Right lung (tissue), 5 donors: Measurements from ENCODE around the gene DPY30. TPM values are rescaled to one million over a fixed set of nuclear protein-coding genes. Genes with fewer than 3 reads are reported as not detected.
"Not testable (repeated sequence)": the region's sequence is repeated elsewhere in the genome, so short reads cannot be mapped to it uniquely, and the experiment has no call there.

Experiments used
- DNase-seq, 2 donors: peaks; one replicate each; pipeline ENCODE4 v3.0.0-alpha.2; 2013
- polyA plus RNA-seq, 5 donors: library from polyadenylated mRNA; unstranded; fragments of 120-200 nt; gene quantifications; one replicate each; pipeline versions ENCODE4 v1.2.1 to v1.2.3, GENCODE V29; 2013; ENCODE audit warnings: inconsistent platforms in 1 of 5, low replicate concordance in 1 of 5; ENCODE audit not compliant: insufficient read length in 5 of 5, insufficient read depth in 1 of 5

DPY30 gene
- polyA plus RNA-seq, 5 donors, result 75.3 to 98.7 (median 88.7) TPM

DNA sequence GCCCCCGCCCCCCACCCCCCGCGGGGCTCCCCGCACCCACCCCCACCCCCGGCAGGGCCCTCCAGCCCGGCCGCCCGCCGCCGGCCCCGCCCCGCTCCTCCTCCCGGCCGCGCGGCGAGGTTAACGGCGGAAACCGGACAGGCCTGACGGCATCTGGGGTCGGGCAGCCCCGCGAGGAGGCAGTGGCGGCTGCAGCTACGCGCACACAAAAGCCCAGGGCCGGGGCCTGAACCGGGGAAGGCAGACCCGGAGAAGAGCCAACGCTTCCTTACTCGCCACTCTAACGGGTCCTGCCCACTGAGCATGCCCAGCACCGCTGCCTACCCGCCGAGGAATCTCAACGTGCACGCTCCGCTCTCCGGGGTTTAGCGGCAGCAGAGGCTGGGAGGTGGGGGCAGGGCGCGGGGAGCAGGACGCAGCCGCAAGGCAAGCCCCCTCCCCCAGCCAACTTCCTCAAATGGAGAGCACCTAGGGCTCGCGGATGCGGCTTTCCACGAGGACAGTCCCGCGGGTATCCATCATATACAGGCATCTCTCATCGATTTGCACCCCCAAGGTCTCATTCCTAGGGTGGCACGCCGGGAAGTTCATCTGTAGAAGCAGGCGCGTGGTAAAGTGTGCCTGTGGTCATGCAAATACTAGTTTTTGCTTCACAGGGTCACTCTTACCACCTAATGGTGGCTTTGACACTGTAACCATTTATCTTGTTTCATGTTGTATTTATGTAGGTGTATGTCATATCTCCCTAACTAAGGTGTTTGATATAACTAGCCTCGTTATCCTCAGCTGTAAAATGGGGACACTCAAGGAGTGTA lies 28.7 kb downstream of the DPY30 start, which contains the start of gene MEMO1:
Gene MEMO1, minus strand, starts transcription at position 339 of the 815 bp plus-strand sequence. CDS start 761 bp downstream, outside the sequence.
- peak; percentile 91 to 92 for DNase-seq

DNA sequence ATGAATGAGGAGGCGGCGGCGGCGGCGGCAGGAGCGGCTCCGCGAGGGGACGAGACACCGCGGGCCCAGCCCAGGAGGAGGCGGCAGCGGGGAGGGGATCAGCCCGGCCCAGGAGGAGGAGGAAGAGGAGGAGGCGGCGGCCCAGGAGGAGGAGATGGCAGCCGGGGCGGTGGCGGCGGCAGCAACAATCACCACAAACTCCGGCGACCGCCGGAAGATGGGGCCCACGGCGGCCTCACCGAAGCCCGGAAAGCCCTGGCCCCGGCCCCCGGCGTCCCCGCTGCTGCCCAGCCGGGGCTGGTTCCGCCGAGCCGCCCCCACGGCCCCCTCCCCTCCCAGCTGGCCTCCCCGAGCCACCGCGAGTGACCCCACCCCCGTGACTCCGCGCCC lies 29.3 kb downstream of the DPY30 start:
- DNase-seq, result not testable (repeated sequence)

DNA sequence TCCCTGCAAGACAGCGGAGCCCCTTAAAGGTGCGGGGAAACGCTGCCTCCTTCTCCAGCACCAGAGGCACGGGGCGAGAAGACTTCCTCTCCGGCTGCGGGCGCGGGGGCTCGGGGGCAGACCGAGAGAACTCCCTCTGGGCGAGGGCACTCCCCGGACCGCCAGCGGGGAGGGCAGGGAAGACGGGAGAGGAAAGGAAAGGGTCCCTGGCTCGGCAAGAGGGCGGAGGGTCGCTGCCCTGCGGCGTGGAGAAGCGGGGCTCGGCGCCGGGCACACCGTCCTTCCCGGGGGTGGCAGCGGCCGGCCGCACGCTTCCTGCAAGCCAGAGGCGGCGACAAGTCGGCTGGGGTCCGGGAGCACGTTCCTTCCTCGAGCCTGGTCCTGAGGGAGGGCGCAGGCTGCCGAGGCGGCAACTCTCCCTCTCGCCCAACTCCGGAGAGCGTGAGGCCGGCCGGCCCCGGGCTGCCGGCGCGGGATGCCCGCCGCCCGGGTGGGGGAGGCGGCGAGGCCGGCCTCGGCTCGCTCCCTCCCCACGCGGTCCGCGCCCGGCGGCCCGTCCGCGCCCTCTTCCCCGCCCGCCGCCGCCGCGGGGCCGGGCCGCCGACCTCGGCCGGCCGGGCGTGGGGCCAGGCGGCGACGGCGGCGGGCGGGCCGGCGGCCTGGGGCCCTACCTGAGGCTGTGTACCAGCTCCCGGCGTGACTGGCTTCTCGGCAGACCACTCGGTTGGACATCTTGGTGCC lies 29.9 kb downstream of the DPY30 start:
- DNase-seq, result peak; percentile 17 to 19

DNA sequence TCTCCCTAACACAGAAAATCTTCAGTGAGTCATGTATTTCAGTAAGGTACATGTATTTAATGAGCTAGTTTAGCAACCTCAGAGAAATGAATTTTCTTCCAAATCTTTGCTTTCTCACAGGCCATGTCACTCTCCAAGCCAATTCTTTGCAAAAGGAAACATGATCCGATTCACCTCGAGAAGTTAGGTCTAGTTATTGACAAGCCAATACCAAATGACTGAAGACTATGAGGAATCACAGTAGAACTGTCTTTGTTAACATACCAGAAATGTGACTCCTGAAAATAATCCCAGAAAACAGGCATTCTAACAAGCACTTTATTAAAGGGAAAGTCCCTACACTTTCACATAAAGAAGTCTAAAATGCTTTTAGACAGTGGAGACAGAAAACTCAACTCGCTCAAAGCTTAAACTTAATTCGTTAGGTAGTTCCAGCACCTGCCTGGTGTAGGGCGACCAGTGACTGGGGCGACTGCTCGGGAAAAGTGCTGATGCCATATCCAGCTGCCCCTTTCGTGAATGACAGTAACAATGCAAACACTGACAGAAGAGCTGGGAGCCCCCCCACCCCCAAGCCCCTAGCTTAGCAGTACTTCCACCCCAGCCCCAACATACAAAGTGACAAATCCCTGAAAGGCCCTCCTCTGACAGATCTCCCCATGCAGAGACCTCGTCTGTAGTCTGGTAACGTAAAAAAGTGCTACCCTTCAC lies 30.6 kb downstream of the DPY30 start:
- DNase-seq, result no peak

DNA sequence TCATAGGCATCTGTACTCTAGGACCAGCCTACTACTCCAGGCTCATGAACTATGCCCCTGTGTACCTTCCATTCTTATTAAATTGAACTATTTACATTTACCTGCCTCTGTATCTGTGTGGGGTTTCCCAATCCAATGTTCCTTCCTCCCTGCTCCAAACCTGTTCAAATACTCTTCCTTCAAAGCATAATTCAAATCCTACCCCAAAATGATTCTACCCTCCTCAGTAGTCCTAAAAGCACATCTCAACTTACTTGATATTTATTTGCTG lies 32.5 kb downstream of the DPY30 start:
- DNase-seq, result no peak

DNA sequence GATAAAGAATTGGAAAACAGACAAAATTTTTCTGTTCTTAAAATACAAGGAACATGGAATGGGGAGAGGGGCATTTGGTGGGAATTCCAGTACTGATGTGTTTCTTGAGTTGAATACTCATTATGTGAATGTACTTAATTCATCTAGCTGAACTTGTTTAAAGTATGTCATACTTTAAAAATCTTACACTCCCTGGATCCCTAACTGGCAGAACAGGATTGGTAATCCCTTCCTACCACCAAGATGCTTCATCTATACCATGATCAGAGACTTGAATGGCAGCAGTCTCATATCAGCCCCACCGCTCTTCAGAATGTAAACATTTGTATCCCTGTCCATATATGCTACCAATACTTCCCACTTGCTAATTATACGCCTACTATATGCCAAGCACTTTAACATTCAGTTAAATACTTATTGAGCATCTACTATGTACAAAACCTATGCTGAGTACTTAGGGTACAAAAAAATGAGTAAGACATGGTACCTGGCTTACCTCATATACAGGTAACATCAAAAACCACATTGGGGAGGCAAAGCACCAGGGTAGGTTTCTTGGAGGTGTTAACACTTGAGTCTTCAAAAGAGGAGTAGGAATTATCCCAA lies 34.1 kb downstream of the DPY30 start:
- no peak for DNase-seq

DNA sequence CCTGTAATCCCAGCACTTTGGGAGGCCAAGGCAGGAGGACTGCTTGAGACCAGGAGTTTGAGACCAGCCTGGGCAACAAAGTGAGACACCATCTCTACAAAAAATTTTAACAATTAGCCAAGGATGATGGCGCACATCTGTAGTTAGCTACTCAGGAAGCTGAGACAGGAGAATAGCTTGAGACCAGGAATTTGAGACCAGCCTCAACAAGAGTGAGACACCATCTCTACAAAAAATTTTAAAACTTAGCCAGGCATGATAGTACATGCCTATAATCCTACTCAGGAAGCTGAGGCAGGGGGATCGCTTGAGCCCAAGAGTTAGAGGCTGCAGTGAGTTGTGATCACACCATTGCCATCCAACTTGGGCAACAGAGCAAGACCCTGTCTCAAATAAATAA lies 35.8 kb downstream of the DPY30 start:
- DNase-seq, result no peak

DNA sequence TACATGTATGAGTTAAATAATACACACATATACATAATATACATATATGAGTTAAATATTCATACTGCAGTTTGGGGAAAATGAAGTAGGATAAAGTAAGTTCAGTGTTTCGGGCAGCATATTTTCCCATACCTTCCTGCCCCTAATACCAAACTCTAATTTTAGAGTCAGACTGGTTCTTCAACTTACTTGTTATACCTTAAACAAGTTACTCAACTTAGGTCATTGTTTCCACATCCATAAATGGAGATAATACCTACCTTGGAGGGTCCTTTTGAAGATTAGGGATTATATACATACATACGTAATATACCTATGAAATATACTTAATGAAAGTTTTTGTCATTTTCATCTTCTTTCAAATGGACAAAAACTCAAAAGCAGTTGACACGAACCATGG lies 37.2 kb downstream of the DPY30 start:
- no peak for DNase-seq

DNA sequence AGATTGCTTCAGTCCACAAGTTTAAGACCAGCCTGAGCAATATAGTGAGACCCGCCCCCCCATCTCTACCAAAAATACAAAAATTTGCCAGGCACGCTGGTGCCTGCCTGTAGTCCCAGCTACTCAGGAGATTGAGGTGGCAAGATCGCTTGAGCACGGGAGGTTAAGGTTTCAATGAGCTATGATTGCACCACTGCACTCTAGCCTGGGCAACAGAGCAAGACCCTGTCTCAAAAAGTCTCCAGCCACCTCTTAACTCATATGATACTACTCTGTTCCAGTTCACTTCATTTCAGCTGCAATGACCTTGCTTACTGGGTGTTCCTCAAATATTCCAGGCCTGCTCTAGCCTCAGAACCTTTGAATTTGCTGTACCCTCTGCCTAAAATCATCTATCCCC lies 40.2 kb downstream of the DPY30 start:
- DNase-seq, result no peak

DNA sequence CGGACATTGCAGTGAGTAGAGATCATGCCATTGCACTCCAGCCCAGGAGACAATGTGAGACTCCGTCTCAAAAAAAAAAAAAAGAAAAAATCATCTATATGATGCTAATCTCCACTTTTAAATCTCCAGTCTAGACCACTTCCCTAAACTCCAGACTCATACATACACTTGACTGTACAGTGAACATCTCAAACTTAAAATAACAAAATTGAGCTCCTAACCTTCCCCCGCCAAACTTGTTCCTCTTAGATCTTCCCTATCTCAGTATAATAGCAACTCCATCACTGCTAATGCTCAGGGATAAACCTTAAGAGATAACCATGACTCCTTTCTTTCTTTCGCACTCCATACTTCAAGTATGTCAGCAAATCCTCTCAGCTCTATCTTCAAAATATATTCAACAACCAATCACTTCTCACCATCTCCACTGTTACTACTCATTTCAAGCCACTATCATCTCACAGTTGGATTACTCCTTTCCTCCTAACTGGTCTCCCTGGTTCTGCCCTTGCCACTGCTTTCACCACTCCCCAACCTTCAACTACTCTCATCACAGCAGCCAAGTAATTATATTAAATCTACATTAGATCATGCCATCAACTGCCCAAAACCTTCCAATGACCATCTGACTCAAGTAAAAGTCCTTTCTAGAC lies 40.7 kb downstream of the DPY30 start:
- DNase-seq, result no peak

DNA sequence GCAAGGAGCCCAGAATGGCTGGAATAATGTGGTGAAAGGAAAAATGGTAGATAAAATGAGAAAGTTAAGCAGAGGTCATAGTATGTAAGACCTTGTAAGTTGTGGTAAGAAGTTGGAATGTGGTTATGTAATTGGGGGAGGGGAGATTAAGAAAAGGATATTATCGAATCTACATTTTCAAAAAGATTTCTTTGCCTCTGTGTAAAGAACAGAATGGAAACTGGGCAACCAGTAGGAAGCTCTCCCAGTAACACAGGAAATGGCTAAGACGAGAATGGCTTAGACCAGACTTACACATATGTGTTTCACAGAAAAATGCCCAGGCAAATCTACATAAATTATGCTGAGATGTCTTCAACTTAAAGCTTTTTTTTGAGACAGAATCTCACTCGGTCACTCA lies 42.0 kb downstream of the DPY30 start:
- no peak for DNase-seq

DNA sequence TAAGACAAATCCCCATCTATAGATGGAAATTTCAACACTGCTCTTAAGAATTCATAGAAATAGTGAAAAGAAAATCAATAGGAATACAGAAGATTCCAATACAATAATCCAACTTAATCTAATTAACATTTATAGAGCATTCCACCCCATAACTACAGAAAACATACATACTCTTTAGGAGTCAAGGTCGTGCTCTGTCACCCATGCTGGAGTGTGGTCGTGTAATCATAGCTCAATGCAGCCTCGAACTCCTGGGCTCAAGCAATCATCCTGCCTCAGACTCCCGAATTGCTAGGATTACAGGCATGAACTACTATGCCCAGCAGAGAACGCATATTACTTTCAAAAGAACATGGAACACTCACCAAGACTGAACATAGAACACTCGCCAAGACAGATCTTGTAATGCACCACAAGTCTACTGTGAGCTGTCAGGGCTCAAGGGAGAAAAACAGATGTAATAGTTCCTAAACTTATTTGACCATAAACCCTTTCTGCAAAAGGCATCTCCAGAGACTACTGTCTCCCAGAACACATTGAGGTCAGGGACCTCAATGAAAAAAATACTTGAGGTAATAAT lies 42.9 kb downstream of the DPY30 start:
- DNase-seq, result no peak

DNA sequence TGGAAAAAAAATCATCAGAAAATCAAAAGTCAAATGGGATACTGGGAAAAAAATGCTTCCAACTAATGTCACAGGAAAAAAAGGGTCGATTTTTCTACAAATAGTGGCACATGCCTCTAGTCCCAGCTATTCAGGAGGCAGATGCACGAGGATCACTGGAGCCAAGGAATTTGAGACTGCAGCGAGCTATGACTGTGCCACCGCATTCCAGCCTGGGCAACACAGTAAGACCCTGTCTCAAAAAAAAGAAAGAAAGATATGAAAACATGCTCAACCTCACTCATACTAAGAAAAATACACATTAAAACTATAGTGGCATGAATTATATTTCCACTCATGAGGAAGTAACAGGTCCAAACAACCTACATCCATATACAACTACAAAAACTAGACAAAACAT lies 46.7 kb downstream of the DPY30 start:
- DNase-seq, result no peak

DNA sequence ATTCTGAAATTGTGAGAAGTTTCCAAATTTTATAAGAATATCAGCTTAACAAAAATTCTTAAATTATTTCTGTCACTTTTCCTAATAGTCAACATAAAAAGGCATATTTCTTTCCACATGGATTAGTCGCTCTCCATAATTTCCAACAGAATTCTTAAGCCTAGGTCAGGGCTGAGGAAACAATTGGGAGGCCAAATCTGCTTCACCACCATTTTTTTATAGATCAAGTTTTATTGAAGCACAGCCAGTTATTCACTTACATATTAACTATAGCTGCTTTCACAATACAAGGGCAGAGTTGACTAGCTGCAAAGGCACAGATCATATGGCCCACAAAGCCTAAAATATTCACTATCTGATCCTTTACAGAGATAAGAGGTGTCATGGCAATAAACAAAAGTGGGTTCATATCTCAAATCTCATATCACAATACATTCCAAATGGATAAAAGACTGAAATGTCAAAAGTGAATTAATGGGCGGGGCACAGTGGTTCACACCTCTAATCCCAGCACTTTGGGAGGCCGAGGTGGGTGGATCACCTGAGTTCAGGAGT lies 47.5 kb downstream of the DPY30 start:
- DNase-seq, result no peak

DNA sequence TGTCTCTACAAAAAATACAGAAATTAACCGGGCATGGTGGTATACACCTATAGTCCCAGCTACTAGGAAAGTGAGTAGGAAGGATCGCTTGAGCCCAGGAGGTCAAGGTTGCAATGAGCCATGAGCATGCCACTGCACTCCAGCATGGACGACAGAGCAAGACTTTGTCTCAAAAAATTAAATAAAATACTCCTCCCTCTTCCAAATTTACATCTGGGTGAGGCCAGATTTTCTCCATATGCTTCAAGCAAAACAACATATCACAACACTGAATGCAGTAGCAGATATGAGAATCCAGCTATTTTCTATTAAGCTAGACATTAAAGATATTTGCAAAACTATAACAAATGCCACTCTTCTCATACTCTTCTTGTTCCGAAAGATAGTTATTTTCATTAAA lies 49.7 kb downstream of the DPY30 start:
- DNase-seq, result no peak

DNA sequence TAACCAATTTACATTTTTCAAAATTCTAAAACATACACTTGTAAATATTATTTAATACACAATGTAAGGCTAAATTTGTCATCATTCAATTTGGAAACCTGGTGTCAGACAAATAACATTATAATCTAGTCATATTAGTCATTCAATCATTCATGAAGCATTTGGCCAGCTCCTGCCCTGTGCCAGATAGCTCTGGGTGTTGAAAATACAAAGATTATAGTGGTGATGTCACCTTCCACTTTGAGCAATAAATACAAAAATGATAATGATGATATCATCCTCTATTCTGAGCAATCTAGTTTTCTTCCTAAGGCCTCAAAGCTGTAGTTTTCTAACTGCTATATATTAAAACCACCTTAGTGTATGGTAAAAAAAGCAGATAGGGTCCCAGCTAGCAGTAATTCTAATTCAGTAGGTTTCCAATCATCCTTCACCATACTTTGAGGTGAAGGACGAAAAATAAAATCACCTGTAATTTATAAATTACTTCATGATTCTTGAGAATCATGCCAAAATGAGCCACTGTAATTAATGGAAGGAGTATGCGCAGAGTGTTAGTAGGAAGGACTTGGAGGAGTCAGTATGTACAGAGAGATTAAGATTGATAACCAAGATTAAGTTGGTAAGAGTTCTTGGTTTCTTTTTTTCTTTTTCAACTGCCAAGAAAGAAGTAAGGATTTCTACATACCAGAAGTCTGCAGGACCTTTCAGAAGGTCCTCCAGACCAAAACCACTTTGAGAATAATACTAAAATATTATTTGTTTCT lies 52.0 kb downstream of the DPY30 start:
- no peak for DNase-seq

DNA sequence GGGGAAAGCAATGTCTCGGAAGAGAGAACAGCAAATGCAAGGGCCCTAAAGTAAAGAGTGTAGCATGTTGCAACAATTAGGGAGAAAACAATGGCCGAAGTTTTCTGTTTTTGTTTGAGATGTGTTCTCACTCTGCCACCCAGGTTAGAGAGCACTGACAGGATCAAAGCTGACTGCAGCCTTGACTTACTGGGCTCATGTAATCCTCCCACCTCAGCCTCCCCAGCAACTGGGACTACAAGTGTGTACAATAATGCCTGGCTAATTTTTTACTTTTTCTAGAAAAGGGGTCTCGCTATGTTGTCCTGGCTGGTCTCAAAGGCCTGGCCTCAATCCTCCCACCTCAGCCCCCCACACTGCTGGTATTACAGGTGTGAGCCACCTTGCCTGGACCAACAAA lies 52.7 kb downstream of the DPY30 start:
- DNase-seq, result no peak

DNA sequence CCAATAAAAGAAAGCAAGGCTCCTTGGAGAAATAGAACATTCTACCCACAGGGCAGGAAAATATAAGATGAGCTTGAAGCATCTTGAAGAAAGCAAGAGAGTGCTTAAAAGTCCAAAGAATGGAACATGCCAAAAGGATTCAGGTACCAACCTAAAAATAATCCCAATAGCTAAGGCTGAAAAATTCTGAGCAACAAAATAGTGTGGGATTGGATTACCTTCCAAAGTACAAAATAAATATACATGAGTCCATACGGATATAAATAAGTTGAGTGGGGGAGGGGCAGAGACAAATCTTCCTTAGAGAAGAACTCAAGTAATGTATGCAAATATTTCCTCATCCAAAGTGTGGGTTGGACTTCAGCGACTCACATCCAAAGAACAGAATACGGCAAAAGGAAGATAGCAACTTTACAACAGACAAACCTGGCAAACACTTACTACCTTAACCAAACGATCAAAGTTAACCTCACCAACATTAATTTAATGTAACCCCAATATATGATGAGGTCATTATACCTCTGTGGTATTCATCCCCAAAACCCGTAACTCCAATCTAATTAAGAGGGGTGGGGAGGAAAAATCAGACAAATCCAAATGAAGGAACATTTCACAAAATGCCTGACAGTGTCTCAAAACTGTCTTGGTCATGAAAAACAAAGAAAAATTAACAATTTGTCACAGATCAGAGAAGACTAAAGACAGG lies 55.7 kb downstream of the DPY30 start:
- no peak for DNase-seq

DNA sequence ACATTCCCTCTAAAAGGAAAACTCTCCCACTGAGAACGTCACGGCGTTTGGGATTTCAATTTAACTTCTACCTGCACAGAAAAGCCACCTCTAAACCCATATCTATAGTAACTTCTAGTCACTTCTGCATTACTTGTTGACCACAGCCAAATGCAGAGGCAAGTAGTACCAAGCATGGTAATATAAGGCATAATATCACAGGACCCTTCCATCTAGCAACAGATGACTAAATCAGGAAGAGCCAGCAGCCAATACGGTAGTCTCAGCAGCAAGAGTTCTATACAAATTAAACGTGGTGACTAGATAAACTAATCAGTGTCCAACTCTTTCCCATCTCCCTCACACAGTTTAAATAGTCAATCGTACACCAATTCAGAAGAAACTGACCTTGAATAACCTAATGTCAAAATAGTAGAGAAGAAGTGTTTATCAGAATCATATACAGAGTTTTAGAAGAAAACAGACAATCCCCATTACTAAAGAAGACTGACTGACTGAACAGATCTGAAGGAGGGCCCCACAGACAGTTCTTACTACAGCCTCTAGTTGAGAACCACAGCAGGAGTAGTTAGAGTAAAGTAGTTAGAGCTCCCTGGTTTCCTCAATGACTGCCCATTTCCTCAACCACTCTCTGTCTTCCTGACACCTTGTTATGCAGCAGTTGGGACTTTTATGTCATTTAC lies 58.8 kb downstream of the DPY30 start:
- no peak for DNase-seq
